ENCODE results near the gene DBT. TPM values are rescaled to one million over a fixed set of nuclear protein-coding genes. Genes with fewer than 3 reads are reported as not detected.
"Not testable (repeated sequence)": the region's sequence is repeated elsewhere in the genome, so short reads cannot be mapped to it uniquely, and the experiment has no call there.

Gene DBT
- total RNA-seq, 4 donors from 2014 or later = 6.4 to 9.9 (median 8.2) TPM

GRCh38 chr1:100240631-100241030 is 9.0 kb downstream of the DBT start:
- no peak overlapping the region for H3K4me3 ChIP-seq (ENCODE audit: low read depth, poor library complexity, severe bottlenecking)
- 86 to 90% methylated on average over 4 of the region's 4 CpGs for WGBS, 2 donors
- intact Hi-C loops (cut with DNase I; ENCODE audit: low total_unique reads) = no loop called here
- TF ChIP-seq POLR2A (IDR thresholded peaks at IDR 0.05) (no peak), CTCF (IDR thresholded peaks at IDR 0.05) (no peak)
- DNase-seq (ENCODE audit: low spot score in 2 of 2) = no peak

DNA sequence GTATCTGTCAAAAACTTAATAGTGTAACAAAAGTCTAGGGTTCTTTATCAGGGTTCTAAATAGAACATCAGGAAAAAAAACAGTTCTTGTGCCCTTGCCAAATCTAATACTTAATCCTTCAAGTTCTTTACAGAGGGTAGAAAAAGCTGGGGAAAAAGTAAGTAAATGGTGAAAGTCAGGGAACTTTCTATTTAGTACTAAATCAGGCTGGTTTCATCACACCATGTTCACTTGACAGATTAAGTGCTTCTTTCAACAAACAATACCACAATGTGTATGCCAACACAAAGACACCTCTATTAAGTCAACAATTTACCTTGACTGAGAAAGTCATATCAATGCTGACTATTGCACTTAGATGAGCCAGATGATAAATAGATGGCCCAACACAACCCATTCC is 9.7 kb downstream of the DBT start:
- DNase-seq (ENCODE audit: low spot score in 2 of 2) = no peak
- H3K4me3 ChIP-seq (ENCODE audit: low read depth, poor library complexity, severe bottlenecking) = no peak overlapping the region
- intact Hi-C loops (cut with DNase I; ENCODE audit: low total_unique reads) = no loop called here
- TF ChIP-seq CTCF (IDR thresholded peaks at IDR 0.05) (no peak), POLR2A (IDR thresholded peaks at IDR 0.05) (no peak)

DNA sequence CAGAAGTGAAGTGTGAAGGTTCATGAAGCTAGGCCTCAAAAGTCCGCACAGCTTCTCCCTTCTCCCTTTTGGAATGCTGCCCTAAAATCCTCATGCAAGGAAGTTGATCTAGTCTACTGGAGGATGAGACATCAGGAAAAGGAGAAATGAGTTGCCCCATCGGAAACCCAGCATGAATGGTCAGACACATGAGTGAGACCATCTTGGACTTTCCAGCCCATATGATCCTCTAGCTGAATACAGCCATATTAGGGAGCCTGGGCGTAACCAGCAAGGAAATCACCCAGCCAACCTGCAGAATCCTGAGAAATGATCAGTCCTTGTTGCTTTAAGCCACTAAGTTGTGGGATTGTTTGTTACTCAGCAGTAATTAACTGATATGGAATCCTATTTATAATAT is 12.5 kb downstream of the DBT start:
- no peak for DNase-seq (ENCODE audit: low spot score in 2 of 2)
- intact Hi-C loops (cut with DNase I; ENCODE audit: low total_unique reads) = no loop called here
- H3K4me3 ChIP-seq (ENCODE audit: low read depth, poor library complexity, severe bottlenecking) = no peak overlapping the region
- TF ChIP-seq CTCF (IDR thresholded peaks at IDR 0.05) (no peak), POLR2A (IDR thresholded peaks at IDR 0.05) (no peak)
- WGBS, 2 donors = 89 to 98% methylated on average over 3 of the region's 3 CpGs

- H3K4me3 ChIP-seq (ENCODE audit: low read depth, poor library complexity, severe bottlenecking) = no peak overlapping the region
- no peak for DNase-seq (ENCODE audit: low spot score in 2 of 2)
- no peak for TF ChIP-seq CTCF (IDR thresholded peaks at IDR 0.05)
- TF ChIP-seq POLR2A (IDR thresholded peaks at IDR 0.05) = no peak
- intact Hi-C loops (cut with DNase I; ENCODE audit: low total_unique reads) = no loop called here
- 85 to 91% methylated on average over 1 of the region's 1 CpG for WGBS, 2 donors
Observed at GRCh38 chr1:100234432-100234831, 15.2 kb downstream of the DBT start.

GRCh38 chr1:100233566-100233965 is 16.1 kb downstream of the DBT start:
- H3K4me3 ChIP-seq (ENCODE audit: low read depth, poor library complexity, severe bottlenecking); intact Hi-C loops (cut with DNase I; ENCODE audit: low total_unique reads); DNase-seq (ENCODE audit: low spot score in 2 of 2): not testable (repeated sequence)
- 72 to 81% methylated on average over 4 of the region's 4 CpGs for WGBS, 2 donors

GRCh38 chr1:100232156-100232555 is 17.5 kb downstream of the DBT start:
- no peak for DNase-seq (ENCODE audit: low spot score in 2 of 2)
- intact Hi-C loops (cut with DNase I; ENCODE audit: low total_unique reads) = no loop called here
- 95 to 98% methylated on average over 1 of the region's 1 CpG for WGBS, 2 donors
- H3K4me3 ChIP-seq (ENCODE audit: low read depth, poor library complexity, severe bottlenecking) = no peak overlapping the region
- TF ChIP-seq CTCF (IDR thresholded peaks at IDR 0.05) (no peak), POLR2A (IDR thresholded peaks at IDR 0.05) (no peak)

Data from lower leg skin (tissue), 4 donors.